HEK293T (cell line): ENCODE measurements around the gene DNAJC1.

Source experiments
- ELF4 ChIP-seq: fragments of 450-650 bp; IDR thresholded peaks from 2 replicates; pipeline ENCODE4 v1.6.1; 2017; ENCODE audit warnings: antibody characterized with exemption
- FOXM1 ChIP-seq: fragments of 450-650 bp; IDR thresholded peaks from 2 replicates; pipeline ENCODE4 v1.6.1; 2017; ENCODE audit warnings: mild to moderate bottlenecking, borderline replicate concordance
- SP1 ChIP-seq: fragments of 450-650 bp; IDR thresholded peaks from 2 replicates; pipeline ENCODE4 v1.6.1; 2017

GRCh38 chr10:21827308-21827707 lies 176.2 kb downstream of the DNAJC1 start:
- TF ChIP-seq FOXM1 (no peak), ELF4 (no peak), SP1 (no peak)
